Astrocyte of the cerebellum (primary cell): ENCODE results near the gene DOCK4.

Source experiments
- DNase-seq: peaks from one replicate; pipeline ENCODE4 v3.0.0-alpha.2; 2011; ENCODE audit warnings: low read depth
- H3K4me3 ChIP-seq: 2 replicates; pipeline ENCODE4 v1.5.1; 2011; ENCODE audit warnings: mild to moderate bottlenecking, low read depth, low read length, moderate library complexity
- in situ Hi-C: cut with HindIII; loops from 2 replicates; pipeline ENCODE4 v1.10.0; 2017; ENCODE audit warnings: low sequenced_read_pairs
- TF ChIP-seq, protein P1 (sequence below): IDR thresholded peaks from 2 replicates; pipeline ENCODE4 v1.5.1; 2012; ENCODE audit warnings: low read length, low read depth, moderate library complexity, mild to moderate bottlenecking; ENCODE audit errors: missing control alignments

The DOCK4 gene

DNA sequence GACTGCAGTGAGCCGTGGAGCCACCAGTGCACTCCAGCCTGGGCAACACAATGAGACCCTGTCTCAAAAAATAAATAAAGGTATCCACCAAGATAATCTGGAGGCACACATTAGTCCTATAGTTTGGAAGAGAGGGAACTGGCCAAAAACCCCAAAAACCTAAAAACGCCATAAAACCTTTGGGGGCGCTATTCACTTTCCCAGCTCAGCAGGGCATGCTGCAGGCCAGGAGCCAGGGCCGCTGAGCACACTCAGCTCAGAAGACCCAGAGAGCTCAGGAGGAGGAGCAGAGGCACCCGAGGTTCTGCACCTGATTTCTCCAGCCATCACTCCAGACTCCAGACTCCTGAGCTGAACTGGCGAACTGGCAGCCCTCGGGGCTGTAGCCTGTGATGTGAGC lies 476.7 kb downstream of the DOCK4 start:
- TF ChIP-seq, protein P1, sequence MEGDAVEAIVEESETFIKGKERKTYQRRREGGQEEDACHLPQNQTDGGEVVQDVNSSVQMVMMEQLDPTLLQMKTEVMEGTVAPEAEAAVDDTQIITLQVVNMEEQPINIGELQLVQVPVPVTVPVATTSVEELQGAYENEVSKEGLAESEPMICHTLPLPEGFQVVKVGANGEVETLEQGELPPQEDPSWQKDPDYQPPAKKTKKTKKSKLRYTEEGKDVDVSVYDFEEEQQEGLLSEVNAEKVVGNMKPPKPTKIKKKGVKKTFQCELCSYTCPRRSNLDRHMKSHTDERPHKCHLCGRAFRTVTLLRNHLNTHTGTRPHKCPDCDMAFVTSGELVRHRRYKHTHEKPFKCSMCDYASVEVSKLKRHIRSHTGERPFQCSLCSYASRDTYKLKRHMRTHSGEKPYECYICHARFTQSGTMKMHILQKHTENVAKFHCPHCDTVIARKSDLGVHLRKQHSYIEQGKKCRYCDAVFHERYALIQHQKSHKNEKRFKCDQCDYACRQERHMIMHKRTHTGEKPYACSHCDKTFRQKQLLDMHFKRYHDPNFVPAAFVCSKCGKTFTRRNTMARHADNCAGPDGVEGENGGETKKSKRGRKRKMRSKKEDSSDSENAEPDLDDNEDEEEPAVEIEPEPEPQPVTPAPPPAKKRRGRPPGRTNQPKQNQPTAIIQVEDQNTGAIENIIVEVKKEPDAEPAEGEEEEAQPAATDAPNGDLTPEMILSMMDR = no peak
- no peak for DNase-seq
- in situ Hi-C loops = no loop called here
- no peak overlapping the region for H3K4me3 ChIP-seq

DNA sequence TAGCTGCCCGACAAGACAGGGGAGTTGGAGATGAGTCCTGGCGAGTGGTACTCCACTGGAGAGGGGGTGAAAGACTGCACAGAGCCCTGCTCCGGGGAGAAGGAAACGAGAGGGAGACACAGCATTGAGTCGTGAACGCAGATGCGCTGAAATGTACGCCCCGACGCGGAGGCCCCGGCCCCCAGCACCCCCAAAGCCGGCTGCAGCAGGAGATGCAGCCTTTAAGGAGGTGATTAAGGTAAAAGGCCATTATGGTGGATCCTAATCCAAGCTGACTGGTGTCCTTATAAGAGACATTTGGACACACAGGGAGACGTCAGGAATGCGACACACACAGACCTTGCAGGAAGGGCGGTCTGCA lies 477.6 kb downstream of the DOCK4 start:
- H3K4me3 ChIP-seq = peak overlapping the region; percentile 8
- in situ Hi-C loops = no loop called here
- DNase-seq = no peak
- TF ChIP-seq, protein P1 = no peak

DNA sequence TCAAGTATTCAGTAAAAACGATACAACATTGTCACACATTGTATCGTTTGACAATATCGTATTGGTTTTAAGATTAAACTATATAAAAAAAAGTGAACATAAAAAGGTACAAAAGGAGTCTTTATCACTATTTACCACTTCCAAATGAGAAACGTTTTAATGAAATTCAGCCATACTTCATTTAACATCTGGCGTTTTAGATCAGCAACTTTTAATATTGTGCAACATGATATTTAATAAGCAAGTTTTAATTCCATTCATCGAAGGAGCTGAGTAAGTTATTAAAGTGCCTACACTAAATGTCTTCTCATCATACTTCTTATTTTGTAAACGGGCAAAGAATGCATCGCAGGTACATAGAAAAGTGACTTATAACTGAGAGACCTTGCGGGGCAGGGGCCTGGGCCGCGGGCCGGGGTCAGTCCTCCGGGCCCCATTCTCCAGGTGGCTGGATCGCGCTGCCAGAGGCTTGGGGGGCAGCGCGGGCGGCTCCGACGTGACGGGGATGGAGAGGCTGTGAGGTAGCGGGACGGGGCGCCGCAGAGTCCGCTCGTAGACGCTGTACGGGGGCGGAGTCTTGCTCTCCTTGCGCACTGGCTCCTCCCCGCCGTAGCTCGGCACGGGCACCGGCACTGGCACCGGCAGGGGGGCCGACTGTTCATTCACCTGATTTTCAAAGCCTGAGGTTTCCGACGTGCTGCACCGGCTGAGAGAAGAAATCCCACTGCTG lies 478.1 kb downstream of the DOCK4 start:
- in situ Hi-C loops = no loop called here
- no peak for DNase-seq
- TF ChIP-seq, protein P1 = no peak
- peak overlapping the region; percentile 8 for H3K4me3 ChIP-seq

DNA sequence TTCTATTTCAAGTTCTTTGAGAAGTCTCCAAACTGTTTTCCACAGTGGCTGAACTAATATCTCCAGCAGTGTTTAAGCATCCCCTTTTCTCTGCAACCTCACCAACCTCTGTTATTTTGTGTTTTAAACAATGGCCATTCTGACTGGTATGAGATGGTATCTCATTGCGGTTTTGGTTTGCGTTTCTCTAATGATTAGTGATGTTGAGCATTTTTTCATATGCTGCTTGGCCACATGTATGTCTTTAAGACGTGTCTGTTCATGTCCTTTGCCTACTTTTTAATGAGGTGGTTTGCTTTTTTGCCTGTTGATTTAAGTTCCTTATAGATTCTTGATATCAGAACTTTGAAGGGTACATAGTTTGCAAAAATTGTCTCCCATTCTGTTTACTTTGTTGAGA lies 487.3 kb downstream of the DOCK4 start:
- no peak overlapping the region for H3K4me3 ChIP-seq
- TF ChIP-seq, protein P1 = no peak
- in situ Hi-C loops = no loop called here
- DNase-seq = no peak

DNA sequence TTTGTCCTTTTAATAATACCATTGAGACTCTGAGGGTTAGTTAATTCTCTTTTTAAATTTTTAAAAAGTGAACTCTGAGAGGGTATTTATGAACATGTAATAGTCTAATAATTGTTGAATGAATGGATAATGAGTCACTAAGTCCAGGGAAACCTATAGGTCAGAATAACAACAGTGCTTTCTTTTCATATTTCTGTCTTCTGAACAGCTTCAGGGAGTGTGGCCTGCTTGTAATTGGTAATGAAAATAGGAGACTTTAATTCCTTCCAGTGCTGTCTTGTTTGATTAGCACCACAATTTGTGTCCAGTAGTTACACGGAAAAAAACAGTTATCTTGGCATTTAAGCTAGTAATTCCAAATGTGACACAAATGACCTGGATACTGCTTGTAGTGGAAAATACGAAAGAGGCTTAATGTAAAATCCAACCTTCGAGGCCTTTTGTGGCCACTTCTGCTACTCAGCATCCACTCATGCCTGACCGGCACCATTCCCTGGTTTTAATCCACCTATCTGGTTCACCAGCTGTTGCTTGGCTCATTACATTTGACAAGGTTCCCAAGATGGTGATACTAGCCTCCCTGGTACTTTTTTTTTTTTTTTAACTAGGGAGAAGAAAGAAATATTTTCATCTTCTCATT lies 494.7 kb downstream of the DOCK4 start:
- TF ChIP-seq, protein P1 = no peak
- in situ Hi-C loops = no loop called here
- DNase-seq = no peak
- H3K4me3 ChIP-seq = no peak overlapping the region

DNA sequence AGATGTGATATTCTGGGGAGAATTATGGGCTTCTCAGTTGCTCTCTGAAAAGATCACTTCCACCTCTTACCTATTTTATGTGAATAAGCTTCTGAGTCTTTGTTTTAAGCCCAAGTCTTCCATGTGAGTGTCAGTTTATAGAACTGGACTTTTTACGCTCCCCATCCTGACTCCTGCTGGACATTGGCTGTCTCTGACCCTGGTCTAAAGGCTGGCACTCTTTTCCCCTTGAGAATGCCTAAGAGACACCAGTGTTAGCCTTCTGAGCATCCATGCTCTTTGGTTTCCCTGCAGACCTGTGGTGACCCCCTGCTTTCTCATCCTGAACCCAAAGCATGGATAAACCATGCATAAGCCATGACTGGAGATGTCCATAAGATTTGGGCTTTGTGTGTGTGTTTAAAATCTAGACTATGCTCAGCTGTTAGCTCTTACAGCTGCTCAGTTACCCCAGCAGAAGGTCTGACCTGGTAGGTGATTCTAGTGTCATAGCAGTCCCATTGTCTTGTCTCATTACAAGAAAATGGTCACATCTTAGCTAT lies 495.3 kb downstream of the DOCK4 start:
- DNase-seq = no peak
- H3K4me3 ChIP-seq = no peak overlapping the region
- TF ChIP-seq, protein P1 = no peak
- in situ Hi-C loops = no loop called here
